ENCODE data around the gene NR2C1.
"Not testable (repeated sequence)": the region's sequence is repeated elsewhere in the genome, so short reads cannot be mapped to it uniquely, and the experiment has no call there.

Gene NR2C1

GRCh38 chr12:95099270-95099790, 25.9 kb upstream of the NR2C1 start:
- H3K27ac ChIP-seq, result no peak overlapping the region
- no peak for TF ChIP-seq CTCF (conservative IDR thresholded peaks at IDR 0.05)
- no peak for TF ChIP-seq ZFX (IDR thresholded peaks at IDR 0.05)

- TF ChIP-seq CTCF (conservative IDR thresholded peaks at IDR 0.05) (no peak), ZFX (IDR thresholded peaks at IDR 0.05) (no peak)
- no peak overlapping the region for H3K27ac ChIP-seq
These were observed 23.4 kb upstream of the NR2C1 start for GRCh38 chr12:95096852-95097251.

- no peak overlapping the region for H3K27ac ChIP-seq
- TF ChIP-seq ZFX (IDR thresholded peaks at IDR 0.05), result no peak
- no peak for TF ChIP-seq CTCF (conservative IDR thresholded peaks at IDR 0.05)
These were observed 23.0 kb upstream of the NR2C1 start for GRCh38 chr12:95096378-95096777.

- not testable (repeated sequence) for H3K27ac ChIP-seq
These were observed 22.4 kb upstream of the NR2C1 start for GRCh38 chr12:95095866-95096265.

- TF ChIP-seq ZFX (IDR thresholded peaks at IDR 0.05), result no peak
- no peak for TF ChIP-seq CTCF (conservative IDR thresholded peaks at IDR 0.05)
- H3K27ac ChIP-seq, result no peak overlapping the region
These were observed 16.0 kb upstream of the NR2C1 start for GRCh38 chr12:95089462-95089861.

- H3K27ac ChIP-seq, result no peak overlapping the region
- no peak for TF ChIP-seq ZFX (IDR thresholded peaks at IDR 0.05)
- TF ChIP-seq CTCF (conservative IDR thresholded peaks at IDR 0.05), result no peak
These were observed 15.0 kb upstream of the NR2C1 start for GRCh38 chr12:95088379-95088778.

GRCh38 chr12:95085612-95086011, 12.2 kb upstream of the NR2C1 start:
- TF ChIP-seq ZFX (IDR thresholded peaks at IDR 0.05), result no peak
- TF ChIP-seq CTCF (conservative IDR thresholded peaks at IDR 0.05), result no peak
- H3K27ac ChIP-seq, result no peak overlapping the region

GRCh38 chr12:95083938-95084337, 10.5 kb upstream of the NR2C1 start:
- TF ChIP-seq ZFX (IDR thresholded peaks at IDR 0.05), result no peak
- TF ChIP-seq CTCF (conservative IDR thresholded peaks at IDR 0.05), result no peak
- no peak overlapping the region for H3K27ac ChIP-seq

Data from C4-2B (cell line).